Transverse colon (tissue), 3 donors: ENCODE results near the gene ACAP2.

ENCODE experiments used
- POLR2A ChIP-seq: fragments of 450-650 bp; IDR thresholded peaks from one replicate; pipeline ENCODE4 v1.6.1; 2016; ENCODE audit warnings: antibody characterized with exemption, mild to moderate bottlenecking, moderate library complexity
- TF ChIP-seq, protein P1 (sequence below), 5 experiments: fragments of 200-600 bp in 3 of 5; fragments of 450-650 bp in 2 of 5; sonication (generic) in 3 of 5; IDR thresholded peaks; 1 replicate in 2 of 5; 2 replicates in 3 of 5; pipeline ENCODE4 v1.5.1; 2016 to 2017; ENCODE audit warnings: antibody characterized with exemption in 5 of 5, inconsistent platforms in 3 of 5, mild to moderate bottlenecking in 2 of 5, moderate library complexity in 1 of 5

DNA sequence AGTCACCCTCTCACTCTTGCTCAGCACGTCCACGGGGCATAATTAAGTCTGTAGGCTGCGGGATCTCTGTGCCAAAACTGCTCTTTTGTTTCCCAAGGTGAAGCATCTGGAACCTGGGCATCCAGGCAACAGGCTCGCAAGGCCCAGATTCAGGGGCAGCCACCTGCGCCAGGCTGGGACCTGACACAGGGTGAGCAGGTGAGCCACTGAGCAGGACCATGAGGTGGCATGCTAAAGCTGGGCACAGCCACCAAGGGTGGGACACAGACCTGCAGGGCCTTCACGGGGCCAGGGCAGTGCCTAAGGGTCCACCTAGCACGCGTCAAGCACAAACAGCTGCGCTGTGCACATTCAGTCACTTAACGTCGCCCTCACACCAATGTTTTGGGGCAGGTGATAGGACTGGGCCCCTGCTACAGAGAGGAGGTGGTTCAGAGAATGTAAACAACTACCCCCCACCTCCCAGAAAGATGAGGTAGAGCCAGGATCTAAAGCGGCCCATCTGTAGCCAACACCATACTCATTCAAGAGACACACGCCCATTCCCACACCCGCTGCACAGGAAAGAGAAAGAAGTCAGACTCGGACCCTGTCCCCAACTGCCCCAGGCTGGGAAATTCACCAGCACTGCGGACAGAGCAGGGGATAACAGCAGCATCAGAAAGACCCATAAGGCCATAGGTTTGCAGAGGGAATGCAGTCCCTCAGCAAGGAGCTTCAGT is 188.2 kb downstream of the ACAP2 start:
- TF ChIP-seq, protein P1, sequence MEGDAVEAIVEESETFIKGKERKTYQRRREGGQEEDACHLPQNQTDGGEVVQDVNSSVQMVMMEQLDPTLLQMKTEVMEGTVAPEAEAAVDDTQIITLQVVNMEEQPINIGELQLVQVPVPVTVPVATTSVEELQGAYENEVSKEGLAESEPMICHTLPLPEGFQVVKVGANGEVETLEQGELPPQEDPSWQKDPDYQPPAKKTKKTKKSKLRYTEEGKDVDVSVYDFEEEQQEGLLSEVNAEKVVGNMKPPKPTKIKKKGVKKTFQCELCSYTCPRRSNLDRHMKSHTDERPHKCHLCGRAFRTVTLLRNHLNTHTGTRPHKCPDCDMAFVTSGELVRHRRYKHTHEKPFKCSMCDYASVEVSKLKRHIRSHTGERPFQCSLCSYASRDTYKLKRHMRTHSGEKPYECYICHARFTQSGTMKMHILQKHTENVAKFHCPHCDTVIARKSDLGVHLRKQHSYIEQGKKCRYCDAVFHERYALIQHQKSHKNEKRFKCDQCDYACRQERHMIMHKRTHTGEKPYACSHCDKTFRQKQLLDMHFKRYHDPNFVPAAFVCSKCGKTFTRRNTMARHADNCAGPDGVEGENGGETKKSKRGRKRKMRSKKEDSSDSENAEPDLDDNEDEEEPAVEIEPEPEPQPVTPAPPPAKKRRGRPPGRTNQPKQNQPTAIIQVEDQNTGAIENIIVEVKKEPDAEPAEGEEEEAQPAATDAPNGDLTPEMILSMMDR (IDR thresholded peaks at IDR 0.05): no peak
- no peak for TF ChIP-seq POLR2A
